ENCODE results near the gene FAM13C.
"Not testable (repeated sequence)": the region's sequence is repeated elsewhere in the genome, so short reads cannot be mapped to it uniquely, and the experiment has no call there.

The FAM13C gene

DNA sequence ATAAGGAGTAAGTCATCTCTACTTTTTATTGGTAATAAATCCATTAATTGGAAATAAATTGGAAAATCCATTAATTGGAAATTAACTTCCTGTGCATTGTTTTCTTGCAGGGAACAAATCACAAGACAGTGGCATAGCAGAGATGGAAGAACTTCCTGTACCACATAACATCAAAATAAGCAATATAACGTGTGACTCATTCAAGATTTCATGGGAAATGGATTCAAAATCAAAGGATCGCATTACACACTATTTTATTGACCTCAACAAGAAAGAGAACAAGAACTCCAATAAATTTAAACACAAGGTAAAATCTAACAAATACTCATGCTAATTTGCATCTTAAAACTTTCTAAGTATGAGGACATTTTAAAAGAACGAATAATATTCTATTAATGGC lies 128.2 kb downstream of the FAM13C start:
- no peak for DNase-seq (ENCODE audit: low read depth)

DNA sequence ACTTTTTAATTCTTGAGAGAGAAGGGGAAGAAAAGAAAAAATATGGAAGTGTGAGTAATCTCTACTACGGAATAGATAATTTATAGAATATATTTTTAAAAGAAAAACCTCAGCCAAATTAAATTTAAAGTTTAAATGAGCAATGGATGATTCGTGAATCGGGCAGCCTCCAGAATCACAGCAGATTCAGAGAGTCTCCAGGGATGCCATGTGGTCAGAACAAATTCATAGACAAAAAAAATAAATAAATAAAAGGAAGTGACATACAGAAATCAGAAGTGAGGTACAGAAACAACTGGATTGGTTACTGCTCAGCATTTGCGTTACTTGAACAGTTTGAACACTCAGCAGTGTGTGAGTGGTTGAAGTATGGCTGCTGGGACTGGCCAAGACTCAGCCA lies 132.9 kb downstream of the FAM13C start:
- no peak for DNase-seq (ENCODE audit: low read depth)

DNA sequence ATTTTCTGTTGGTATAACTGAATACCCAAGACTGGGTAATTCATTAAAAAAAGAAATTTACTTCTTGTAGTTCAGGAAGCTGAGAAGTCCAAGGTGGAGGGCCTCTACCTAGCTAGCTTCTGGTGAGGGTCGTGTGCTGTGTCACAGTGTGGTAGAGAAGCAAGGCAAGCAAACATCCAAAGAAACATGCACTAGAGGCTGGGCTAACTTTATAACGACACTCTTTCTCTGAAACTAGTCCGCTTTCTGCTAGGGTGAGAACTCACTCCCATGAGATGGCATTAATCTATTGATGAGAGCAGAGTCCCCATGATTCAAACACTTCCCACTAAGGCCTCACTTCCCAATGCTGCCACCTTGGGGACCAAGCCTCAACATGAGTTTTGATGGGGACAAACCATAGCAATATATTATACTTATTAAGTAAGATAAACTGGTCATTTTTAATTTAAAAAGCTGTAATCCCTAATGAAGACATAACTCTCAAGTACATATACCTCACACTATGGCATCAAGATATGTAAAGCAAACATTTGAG lies 135.1 kb downstream of the FAM13C start:
- no peak for DNase-seq (ENCODE audit: low read depth)

DNA sequence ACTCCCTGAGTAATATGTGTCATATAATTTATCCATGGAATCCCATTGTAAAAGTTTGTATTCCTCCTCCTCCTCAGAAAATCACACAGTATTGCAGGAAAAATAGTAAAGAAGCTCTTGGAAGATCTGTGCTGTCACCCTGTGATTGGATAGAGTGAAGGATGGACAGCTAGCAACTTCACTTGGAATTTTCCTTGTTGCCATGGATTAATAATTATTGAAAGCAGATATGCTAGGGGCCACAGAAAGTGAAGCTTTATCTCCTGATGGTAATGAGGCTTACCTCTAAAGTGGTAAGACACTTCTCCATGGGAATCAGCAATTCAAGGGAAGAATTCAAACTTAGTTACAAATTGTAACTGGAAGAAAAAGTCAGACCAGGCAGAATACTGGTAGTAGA lies 137.1 kb downstream of the FAM13C start:
- DNase-seq (ENCODE audit: low read depth), result no peak

DNA sequence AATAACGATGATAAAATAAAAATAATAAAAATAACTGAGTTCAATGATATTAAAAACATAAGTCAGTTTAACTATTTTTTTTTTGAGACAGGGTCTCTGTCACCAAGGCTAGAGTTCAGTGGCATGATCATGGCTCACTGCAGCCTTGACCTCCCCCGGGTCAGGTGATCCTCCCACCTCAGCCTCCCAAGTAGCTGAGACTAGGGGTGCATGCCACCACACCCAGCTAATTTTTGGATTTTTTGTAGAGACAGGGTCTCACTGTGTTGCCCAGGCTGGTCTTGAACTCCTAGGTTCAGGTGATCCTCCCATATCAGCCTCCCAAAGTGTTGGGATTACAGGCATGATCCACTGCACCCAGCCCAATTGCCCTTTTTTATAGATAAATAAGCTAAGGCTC lies 138.8 kb downstream of the FAM13C start:
- DNase-seq (ENCODE audit: low read depth), result not testable (repeated sequence)

DNA sequence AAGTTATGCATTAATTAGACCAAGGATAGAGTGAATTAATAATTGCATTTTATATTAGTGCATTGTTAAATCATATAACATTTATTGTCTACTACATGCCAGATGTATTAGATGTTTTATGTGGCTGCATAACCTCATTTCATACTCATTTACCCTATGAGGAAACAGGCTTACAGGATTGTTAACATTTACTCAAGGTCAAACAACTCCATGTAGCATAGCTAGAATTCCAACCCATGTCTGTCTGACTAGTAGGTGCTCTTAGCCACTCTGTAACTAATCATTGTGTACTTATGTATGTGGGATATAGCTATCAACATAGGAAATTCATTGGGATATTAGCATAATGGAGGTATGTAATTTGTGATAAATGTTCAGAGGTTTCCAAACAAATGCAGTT lies 139.6 kb downstream of the FAM13C start:
- peak; percentile 33 for DNase-seq (ENCODE audit: low read depth)

DNA sequence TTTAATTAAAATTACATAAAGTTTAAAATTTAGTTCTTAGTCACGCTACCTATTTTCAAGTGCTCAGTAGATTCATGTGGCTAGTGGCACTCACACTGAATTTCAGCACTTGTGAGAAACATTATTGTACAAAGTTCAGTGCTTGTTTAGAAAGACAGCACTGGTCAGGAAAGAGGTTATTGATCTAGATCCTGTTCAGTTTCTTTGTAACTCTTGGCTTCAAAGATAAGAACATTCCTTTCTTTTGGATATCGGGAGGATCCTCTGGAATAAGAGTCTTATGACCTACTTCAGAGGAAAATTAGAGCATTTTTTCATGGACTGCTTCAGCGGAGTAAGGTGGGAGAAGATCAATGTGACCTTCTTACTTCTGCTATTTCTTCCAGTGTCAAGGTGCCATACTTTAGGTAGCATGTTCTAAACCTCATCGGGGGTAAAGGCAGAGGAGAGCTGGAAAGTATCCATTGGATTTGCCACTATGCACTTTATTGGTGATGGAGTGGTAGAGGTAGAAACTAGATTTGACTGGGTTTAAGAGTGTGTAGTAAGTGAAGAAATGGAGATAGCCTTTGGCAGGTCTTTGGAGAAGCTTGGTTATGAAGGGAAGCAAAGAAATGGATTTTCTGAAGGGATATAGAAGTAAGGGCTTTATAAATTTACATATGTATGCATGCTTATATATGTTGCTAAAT lies 146.0 kb downstream of the FAM13C start:
- no peak for DNase-seq (ENCODE audit: low read depth)

DNA sequence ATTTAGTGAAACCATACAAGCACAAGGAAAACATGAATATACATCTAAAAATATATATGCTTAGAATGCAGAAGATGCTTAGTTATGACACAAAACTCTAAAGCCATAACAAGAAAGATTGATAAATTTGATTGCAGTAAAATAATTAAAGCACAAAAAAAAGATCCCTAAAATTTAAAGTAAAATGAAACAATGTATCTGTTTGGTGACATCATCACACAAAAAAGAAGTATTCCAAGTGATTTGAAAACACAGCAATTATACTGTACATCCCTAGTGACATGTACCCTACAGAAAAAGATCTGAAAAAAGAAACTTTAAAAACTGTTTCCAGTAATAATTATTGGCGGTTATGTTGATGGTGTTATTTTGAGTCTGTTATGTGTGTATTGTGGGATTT lies 148.2 kb downstream of the FAM13C start:
- no peak for DNase-seq (ENCODE audit: low read depth)

DNA sequence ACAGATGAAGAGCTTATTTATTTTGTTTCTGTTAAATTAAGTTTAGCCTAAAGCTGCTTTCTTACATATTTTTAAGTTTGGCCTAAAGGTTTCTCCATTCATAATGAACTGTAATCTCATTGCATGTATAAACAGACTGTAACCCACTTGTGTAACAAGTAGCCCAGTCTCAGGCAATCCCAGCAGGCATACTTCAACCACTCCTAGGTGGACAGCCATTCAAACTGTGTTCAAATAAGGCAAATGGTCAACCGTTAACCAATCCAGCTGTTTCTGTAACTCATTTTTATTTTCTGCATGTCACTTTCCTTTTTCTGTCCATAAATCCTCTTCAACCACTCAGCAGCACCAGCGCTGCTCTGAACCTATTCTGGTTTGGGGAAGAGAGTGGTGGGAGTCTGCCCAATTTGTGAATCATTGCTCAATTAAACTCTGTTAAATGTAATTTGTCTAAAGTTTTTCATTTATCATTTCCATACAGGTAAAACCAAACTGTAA lies 150.0 kb downstream of the FAM13C start:
- no peak for DNase-seq (ENCODE audit: low read depth)

DNA sequence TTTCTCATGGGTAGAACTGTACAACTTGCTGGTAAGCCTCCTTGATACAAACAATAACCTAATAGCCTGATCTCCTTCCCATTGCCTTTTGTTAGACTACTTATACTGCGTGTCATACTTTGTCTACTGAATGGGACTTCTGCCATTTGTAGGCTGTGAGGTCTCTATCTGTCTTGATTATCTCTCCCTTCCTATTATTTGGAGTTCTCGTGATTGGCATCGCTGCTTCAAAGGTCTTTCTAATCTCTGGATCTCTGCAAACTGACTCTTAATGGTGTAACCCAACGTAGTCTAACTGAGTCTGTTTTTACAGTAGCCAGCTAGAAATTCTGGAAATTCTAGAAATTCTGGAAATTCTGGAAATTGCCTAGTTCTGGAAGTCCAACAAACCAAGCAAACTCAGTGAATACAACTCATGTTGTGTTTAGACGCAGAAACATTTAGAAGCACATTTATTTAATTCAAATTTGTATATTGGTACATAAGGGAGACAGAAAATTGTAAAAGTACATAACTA lies 156.1 kb downstream of the FAM13C start:
- no peak for DNase-seq (ENCODE audit: low read depth)
